PC-3 (cell line): ENCODE measurements around the gene CMTM4. TPM values are rescaled to one million over a fixed set of nuclear protein-coding genes. Genes with fewer than 3 reads are reported as not detected.
"Not testable (repeated sequence)": the region's sequence is repeated elsewhere in the genome, so short reads cannot be mapped to it uniquely, and the experiment has no call there.

Source experiments
- ATAC-seq: fragments of 200-7000 bp; cut with Tn5 transposase; 2 replicates; pipeline ENCODE4 v1.9.1; 2020; ENCODE audit warnings: mild to moderate bottlenecking, moderate library complexity
- BruUV-seq: library from RNA; stranded (reverse); fragments of 400-500 nt; replicated peaks from 2 replicates; lab custom pipeline; 2021; lab: Mats Ljungman, UMichigan
- CTCF ChIA-PET: fragments of 300-600 bp; sonication (Branson Sonifier 250); formaldehyde crosslinking; loops from one replicate; lab custom pipeline; 2022; ENCODE audit warnings: antibody characterized with exemption; lab: Charles Lee
- POLR2A ChIA-PET: fragments of 300-600 bp; sonication (Branson Sonifier 250); formaldehyde crosslinking; loops from one replicate; lab custom pipeline; 2022; ENCODE audit warnings: antibody characterized with exemption; ENCODE audit not compliant: unreplicated experiment; lab: Charles Lee
- DNase-seq: peaks from one replicate; pipeline ENCODE4 v3.0.0-alpha.2; 2015
- H2AFZ ChIP-seq: fragments of 300-600 bp; sonication (generic); 2 replicates; pipeline ENCODE4 v1.6.0; 2016; ENCODE audit warnings: antibody characterized with exemption, low read length
- H3F3A ChIP-seq: fragments of 300-600 bp; sonication (generic); one replicate; pipeline ENCODE4 v1.6.0; 2017; ENCODE audit warnings: antibody characterized with exemption, low read length, control low read depth, mild to moderate bottlenecking; ENCODE audit not compliant: unreplicated experiment
- H3K27ac ChIP-seq: fragments of 300-600 bp; sonication (generic); 2 replicates; pipeline ENCODE4 v1.5.1; 2016; ENCODE audit warnings: mild to moderate bottlenecking, low read length
- H3K27me3 ChIP-seq: fragments of 300-600 bp; sonication (generic); 2 replicates; pipeline ENCODE4 v1.6.1; 2016; ENCODE audit warnings: low read length, mixed read lengths
- H3K36me3 ChIP-seq: fragments of 300-600 bp; sonication (generic); 2 replicates; pipeline ENCODE4 v1.6.1; 2016; ENCODE audit warnings: low read depth, mixed run types, low read length, mixed read lengths
- H3K4me1 ChIP-seq: fragments of 300-600 bp; sonication (generic); 2 replicates; pipeline ENCODE4 v1.5.1; 2016; ENCODE audit warnings: low read length; ENCODE audit not compliant: insufficient read depth
- H3K4me2 ChIP-seq: fragments of 300-600 bp; sonication (generic); 2 replicates; pipeline ENCODE4 v1.6.0; 2016; ENCODE audit warnings: low read length
- H3K4me3 ChIP-seq: fragments of 300-600 bp; sonication (generic); 2 replicates; pipeline ENCODE4 v1.5.1; 2016; ENCODE audit warnings: mild to moderate bottlenecking, low read length, mixed read lengths
- H3K79me2 ChIP-seq: fragments of 300-600 bp; sonication (generic); 2 replicates; pipeline ENCODE4 v1.6.1; 2017; ENCODE audit warnings: low read length, mixed read lengths
- H3K9ac ChIP-seq: fragments of 300-600 bp; sonication (generic); 2 replicates; pipeline ENCODE4 v1.6.0; 2016; ENCODE audit warnings: mild to moderate bottlenecking, low read length
- H3K9me2 ChIP-seq: fragments of 300-600 bp; sonication (generic); replicated peaks from 2 replicates; pipeline ENCODE4 v1.6.1; 2016; ENCODE audit warnings: mixed run types, low read length, mixed read lengths
- H3K9me3 ChIP-seq: fragments of 300-600 bp; sonication (generic); 2 replicates; pipeline ENCODE4 v1.6.1; 2016; ENCODE audit warnings: low read length, mixed read lengths
- H4K20me1 ChIP-seq: fragments of 300-600 bp; sonication (generic); 2 replicates; pipeline ENCODE4 v1.6.1; 2016; ENCODE audit warnings: low read length, mixed read lengths
- EZH2 ChIP-seq: fragments of 300-600 bp; sonication (generic); IDR thresholded peaks from one replicate; pipeline ENCODE4 v1.6.1; 2017; ENCODE audit warnings: antibody characterized with exemption, mild to moderate bottlenecking, low read length; ENCODE audit not compliant: unreplicated experiment
- EZH2phosphoT487 ChIP-seq: fragments of 300-600 bp; sonication (generic); IDR thresholded peaks from 2 replicates; pipeline ENCODE4 v1.6.1; 2018; ENCODE audit warnings: mild to moderate bottlenecking, antibody characterized with exemption, low read length, borderline replicate concordance
- intact Hi-C: fragments of 100-400 bp; cut with micrococcal nuclease; formaldehyde crosslinking; loops from 2 replicates; pipeline ENCODE4 v1.9.0; 2023
- total RNA-seq: library from RNA; depleted of rRNA; stranded (reverse); fragments of >200 nt; gene quantifications from 2 replicates; pipeline ENCODE4 v1.2.3, GENCODE V29; 2014
- TF ChIP-seq, protein P1 (sequence below): fragments of 300-600 bp; sonication (generic); conservative IDR thresholded peaks from 2 replicates; pipeline ENCODE4 v1.5.1; 2017; ENCODE audit warnings: antibody characterized with exemption, low read depth, mild to moderate bottlenecking, low read length

The CMTM4 gene
- total RNA-seq, 1 experiment from 2014 or later: 16.9 TPM

DNA sequence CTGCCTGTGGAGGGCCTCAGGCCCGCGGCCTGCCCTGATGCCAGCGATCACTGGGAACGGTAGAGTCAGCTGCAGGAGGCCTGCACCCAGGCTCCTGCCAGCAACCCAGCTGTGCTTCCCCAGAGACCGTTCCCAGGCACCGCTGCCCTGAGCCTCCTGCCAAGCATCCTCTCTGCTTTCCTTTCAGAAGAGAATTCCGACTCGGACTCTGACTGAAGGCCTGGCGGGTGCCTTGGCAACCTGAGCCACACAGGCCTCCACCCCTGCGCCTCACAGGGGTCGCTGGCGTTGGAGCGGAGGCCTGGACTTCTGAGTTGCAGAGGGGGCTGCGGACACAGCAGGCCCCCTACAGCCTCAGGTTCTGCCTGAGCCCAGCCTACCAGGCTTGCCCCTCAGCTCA is 84.1 kb downstream of the CMTM4 start:
- H3K36me3 ChIP-seq: no peaks in the 10 kb centered on the region; the same call in 1 of the 2 replicates
- H3K27me3 ChIP-seq: no peaks in the 10 kb centered on the region
- H3K27ac ChIP-seq: no peak overlapping the region
- no TSS peak for BruUV-seq
- ATAC-seq (no peak), DNase-seq (no peak)
- intact Hi-C loops: no loop called here
- H3K9ac ChIP-seq: no peak overlapping the region
- POLR2A ChIA-PET: no interaction called here
- H3K9me3 ChIP-seq: no peaks in the 10 kb centered on the region
- no peak overlapping the region for H2AFZ ChIP-seq
- no peak overlapping the region for H3K4me2 ChIP-seq
- H3K9me2 ChIP-seq: no peaks in the 10 kb centered on the region
- TF ChIP-seq, protein P1, sequence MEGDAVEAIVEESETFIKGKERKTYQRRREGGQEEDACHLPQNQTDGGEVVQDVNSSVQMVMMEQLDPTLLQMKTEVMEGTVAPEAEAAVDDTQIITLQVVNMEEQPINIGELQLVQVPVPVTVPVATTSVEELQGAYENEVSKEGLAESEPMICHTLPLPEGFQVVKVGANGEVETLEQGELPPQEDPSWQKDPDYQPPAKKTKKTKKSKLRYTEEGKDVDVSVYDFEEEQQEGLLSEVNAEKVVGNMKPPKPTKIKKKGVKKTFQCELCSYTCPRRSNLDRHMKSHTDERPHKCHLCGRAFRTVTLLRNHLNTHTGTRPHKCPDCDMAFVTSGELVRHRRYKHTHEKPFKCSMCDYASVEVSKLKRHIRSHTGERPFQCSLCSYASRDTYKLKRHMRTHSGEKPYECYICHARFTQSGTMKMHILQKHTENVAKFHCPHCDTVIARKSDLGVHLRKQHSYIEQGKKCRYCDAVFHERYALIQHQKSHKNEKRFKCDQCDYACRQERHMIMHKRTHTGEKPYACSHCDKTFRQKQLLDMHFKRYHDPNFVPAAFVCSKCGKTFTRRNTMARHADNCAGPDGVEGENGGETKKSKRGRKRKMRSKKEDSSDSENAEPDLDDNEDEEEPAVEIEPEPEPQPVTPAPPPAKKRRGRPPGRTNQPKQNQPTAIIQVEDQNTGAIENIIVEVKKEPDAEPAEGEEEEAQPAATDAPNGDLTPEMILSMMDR: no peak
- TF ChIP-seq EZH2 (no peak), EZH2phosphoT487 (no peak)
- no peaks in the 10 kb centered on the region for H4K20me1 ChIP-seq
- no peak overlapping the region for H3K4me3 ChIP-seq
- H3F3A ChIP-seq: no peaks in the 10 kb centered on the region
- CTCF ChIA-PET: no interaction called here
- peaks cover 9% of the 10 kb centered on the region; the same call in 1 of the 2 replicates for H3K4me1 ChIP-seq
- no peaks in the 10 kb centered on the region for H3K79me2 ChIP-seq

DNA sequence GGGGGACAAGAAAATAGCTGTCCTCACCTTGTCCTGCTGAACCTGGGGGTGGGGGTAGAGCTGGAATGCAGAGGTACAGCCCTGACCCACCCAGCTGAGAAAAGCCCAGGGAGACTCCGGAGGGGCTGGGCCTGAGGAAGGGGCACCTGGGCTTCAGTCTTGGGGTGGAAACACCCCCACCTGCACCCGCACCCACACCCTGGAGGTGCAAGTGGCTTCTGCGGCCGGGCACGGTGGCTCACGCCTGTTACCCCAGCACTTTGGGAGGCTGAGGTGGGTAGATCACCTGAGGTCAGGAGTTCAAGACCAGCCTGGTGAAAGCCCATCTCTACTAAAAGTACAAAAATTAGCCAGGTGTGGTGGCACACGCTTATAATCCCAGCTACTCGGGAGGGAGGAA is 84.6 kb downstream of the CMTM4 start:
- H3K9ac ChIP-seq, H3K79me2 ChIP-seq, POLR2A ChIA-PET, H3K27me3 ChIP-seq, H3K9me3 ChIP-seq, DNase-seq, H3K9me2 ChIP-seq, H3K4me2 ChIP-seq, H3K4me3 ChIP-seq, H2AFZ ChIP-seq, ATAC-seq, intact Hi-C loops, H4K20me1 ChIP-seq, H3F3A ChIP-seq, H3K4me1 ChIP-seq, H3K27ac ChIP-seq, BruUV-seq, CTCF ChIA-PET, H3K36me3 ChIP-seq: not testable (repeated sequence)

DNA sequence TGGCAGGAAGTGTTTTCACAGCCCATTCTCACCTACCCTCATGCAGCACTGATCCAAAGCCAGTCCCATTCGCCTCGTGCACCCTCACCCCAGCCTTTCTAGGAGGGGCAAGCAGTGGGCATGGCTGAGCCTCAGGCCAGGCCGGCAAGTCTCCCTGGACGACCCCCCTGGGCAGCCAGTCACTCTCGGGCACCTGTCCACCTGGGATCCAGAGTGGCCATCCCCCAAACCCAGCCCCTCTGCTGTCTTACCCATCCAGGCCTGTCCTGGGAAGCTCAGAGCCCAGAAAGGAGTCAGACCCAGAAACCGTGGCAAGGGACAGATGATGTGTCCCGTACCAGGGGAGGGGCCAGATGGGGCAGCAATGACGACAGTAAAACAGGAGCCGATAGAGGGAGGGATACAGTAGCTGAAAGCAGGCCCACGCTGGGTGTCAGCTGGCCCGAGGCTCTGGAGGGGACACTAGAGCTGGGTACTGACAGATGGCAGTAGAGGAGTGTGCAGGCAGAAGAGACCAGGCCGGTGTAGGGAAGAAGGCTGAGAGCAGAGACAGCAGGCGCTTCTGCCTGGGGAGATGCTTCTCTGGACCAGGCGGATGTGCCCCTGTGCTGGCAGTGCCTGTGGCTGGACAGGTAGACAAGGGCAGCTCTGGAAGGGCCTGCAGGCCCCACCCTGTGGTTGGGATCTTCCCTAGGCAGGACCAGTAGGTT is 86.3 kb downstream of the CMTM4 start:
- DNase-seq (no peak), ATAC-seq (no peak)
- Histone ChIP-seq H3K36me3 (no peaks in the 10 kb centered on the region; the same call in 1 of the 2 replicates), H4K20me1 (no peaks in the 10 kb centered on the region), H3K9me3 (no peaks in the 10 kb centered on the region), H3K9ac (no peak overlapping the region), H3K4me1 (peaks cover 6% of the 10 kb centered on the region; the same call in 1 of the 2 replicates), H3K79me2 (no peaks in the 10 kb centered on the region), H2AFZ (no peak overlapping the region), H3K27ac (no peak overlapping the region), H3K4me2 (no peak overlapping the region), H3K9me2 (no peaks in the 10 kb centered on the region), H3F3A (no peaks in the 10 kb centered on the region), H3K27me3 (no peaks in the 10 kb centered on the region), H3K4me3 (no peak overlapping the region)
- intact Hi-C loops: no loop called here
- ChIA-PET POLR2A (interaction anchor here (0.5 kb wide), 1 partner anchor 146 kb away, joined by 3 read pairs; no protein-coding TSS in a partner anchor), CTCF (no interaction called here)
- BruUV-seq: no TSS peak
- no peak for TF ChIP-seq EZH2
- TF ChIP-seq, protein P1: no peak
- TF ChIP-seq EZH2phosphoT487: no peak
